ENCODE results near the gene ASPSCR1. TPM values are rescaled to one million over a fixed set of nuclear protein-coding genes. Genes with fewer than 3 reads are reported as not detected.
"Not testable (repeated sequence)": the region's sequence is repeated elsewhere in the genome, so short reads cannot be mapped to it uniquely, and the experiment has no call there.

Gene ASPSCR1
- total RNA-seq, 1 donor from 2014 or later = 25.4 TPM

- ATAC-seq (ENCODE audit: poor library complexity) = peak; percentile 28
- DNase-seq = peak; percentile 89
- intact Hi-C loops (cut with DNase I) = no loop called here
Observed at GRCh38 chr17:81939881-81940385, 37.5 kb upstream of the ASPSCR1 start.

DNA sequence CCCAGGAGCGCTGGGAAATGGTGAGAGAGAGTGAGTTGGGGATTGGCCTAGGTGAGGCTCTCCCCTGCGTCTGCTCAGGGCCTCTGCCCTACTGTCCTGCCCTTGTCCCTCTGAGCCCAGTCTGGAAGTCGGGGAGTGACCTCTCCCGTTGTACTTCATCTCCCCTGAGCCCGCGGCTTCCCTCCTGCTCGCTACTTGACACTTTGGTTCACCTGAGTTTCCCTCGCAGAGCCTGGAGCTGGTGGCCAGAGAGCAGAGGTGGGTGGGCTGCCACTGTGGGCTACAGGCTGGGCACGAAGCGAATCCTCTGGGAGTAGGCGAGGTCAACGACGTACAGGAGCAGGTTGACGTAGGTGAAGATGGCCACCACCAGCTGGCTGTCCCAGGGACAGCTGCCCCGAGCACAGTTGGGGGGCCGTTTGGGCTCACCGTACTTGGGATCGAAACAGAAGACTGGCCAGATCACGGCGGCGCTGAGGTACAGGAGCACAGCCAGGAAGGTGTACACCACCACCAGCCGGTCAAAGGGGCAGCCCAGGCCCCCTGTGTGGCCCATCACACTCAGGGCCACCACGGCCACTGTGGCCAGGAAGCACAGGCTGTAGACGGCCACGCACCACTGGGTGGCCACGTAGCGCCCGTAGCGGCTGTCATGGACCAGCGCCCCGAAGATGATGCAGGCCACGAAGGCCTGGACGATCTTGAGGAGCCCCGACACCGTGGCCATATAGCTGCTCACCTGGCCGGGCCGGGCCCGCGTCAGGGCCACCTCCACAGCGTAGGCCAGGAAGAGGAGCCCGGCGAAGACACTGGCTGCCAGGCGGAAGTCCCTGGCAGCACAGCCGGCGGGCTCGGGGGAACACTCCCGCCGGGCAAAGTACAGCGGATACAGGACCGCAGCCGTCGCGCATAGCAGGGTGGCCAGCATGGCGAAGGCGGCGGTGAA lies 36.6 kb upstream of the ASPSCR1 start:
- no peak for DNase-seq
- intact Hi-C loops (cut with DNase I) = no loop called here
- no peak for ATAC-seq (ENCODE audit: poor library complexity)

GRCh38 chr17:81941484-81942166 lies 35.8 kb upstream of the ASPSCR1 start:
- ATAC-seq (ENCODE audit: poor library complexity) (peak; percentile 56), DNase-seq (peak; percentile 70)
- intact Hi-C loops (cut with DNase I) = no loop called here

DNA sequence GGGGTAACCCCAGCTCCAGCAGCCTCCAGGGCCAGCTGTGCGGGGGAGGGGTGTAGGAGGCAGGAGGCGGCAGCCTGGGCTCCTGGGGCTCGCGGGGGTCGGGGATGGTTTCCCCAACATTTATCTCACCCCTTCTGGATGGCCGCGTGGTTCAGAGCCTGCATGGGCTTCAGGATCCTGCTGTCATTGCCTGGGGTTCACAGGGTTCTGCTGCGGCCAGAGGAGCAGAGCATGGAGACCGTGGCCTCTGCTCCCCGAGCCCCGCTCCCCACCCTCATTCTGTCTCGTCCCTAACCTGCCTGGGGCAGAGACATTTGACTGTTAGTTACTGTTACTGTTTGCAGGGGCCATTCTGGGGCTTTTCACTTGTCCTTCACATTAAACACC lies 35.3 kb upstream of the ASPSCR1 start:
- intact Hi-C loops (cut with DNase I) = no loop called here
- ATAC-seq (ENCODE audit: poor library complexity) = no peak
- DNase-seq = no peak

- ATAC-seq (ENCODE audit: poor library complexity) (no peak), DNase-seq (no peak)
- intact Hi-C loops (cut with DNase I) = no loop called here
Observed at GRCh38 chr17:81944858-81945257, 32.6 kb upstream of the ASPSCR1 start.

DNA sequence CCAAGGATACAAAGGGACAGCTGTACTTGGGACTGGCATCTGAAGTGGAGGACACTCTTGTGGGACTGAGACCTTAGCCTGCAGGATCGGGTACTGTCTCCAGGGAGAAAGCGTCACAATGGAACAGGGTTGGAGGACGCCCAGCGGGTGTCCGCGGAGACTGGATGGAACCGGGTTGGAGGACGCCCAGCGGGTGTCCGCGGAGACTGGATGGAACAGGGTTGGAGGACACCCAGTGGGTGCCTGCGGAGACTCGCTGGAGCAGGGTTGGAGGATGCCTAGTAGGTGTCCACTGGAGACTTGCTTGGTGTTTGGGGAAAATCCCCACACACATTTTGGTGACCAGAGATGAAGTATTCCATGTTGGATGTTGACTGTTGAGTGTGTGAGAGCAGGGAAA lies 30.2 kb upstream of the ASPSCR1 start, which contains the start of gene MYADML2:
TSS of gene MYADML2 (minus strand) at position 45 of the 400 bp plus-strand sequence. CDS start 5,492 bp downstream, outside the sequence.
- DNase-seq (no peak), ATAC-seq (ENCODE audit: poor library complexity) (no peak)
- intact Hi-C loops (cut with DNase I) = no loop called here

GRCh38 chr17:81948635-81949378 lies 28.6 kb upstream of the ASPSCR1 start:
- intact Hi-C loops (cut with DNase I) = no loop called here
- DNase-seq (no peak), ATAC-seq (ENCODE audit: poor library complexity) (no peak)

GRCh38 chr17:81950501-81950900 lies 26.9 kb upstream of the ASPSCR1 start:
- no peak for ATAC-seq (ENCODE audit: poor library complexity)
- DNase-seq = no peak
- intact Hi-C loops (cut with DNase I) = no loop called here

- ATAC-seq (ENCODE audit: poor library complexity) (no peak), DNase-seq (no peak)
- intact Hi-C loops (cut with DNase I) = no loop called here
Observed at GRCh38 chr17:81951785-81952684, 25.4 kb upstream of the ASPSCR1 start.

GRCh38 chr17:81952792-81953228 lies 24.6 kb upstream of the ASPSCR1 start:
- intact Hi-C loops (cut with DNase I) = no loop called here
- DNase-seq = no peak
- no peak for ATAC-seq (ENCODE audit: poor library complexity)

GRCh38 chr17:81953443-81953842 lies 24.0 kb upstream of the ASPSCR1 start:
- intact Hi-C loops (cut with DNase I); ATAC-seq (ENCODE audit: poor library complexity); DNase-seq: not testable (repeated sequence)

DNA sequence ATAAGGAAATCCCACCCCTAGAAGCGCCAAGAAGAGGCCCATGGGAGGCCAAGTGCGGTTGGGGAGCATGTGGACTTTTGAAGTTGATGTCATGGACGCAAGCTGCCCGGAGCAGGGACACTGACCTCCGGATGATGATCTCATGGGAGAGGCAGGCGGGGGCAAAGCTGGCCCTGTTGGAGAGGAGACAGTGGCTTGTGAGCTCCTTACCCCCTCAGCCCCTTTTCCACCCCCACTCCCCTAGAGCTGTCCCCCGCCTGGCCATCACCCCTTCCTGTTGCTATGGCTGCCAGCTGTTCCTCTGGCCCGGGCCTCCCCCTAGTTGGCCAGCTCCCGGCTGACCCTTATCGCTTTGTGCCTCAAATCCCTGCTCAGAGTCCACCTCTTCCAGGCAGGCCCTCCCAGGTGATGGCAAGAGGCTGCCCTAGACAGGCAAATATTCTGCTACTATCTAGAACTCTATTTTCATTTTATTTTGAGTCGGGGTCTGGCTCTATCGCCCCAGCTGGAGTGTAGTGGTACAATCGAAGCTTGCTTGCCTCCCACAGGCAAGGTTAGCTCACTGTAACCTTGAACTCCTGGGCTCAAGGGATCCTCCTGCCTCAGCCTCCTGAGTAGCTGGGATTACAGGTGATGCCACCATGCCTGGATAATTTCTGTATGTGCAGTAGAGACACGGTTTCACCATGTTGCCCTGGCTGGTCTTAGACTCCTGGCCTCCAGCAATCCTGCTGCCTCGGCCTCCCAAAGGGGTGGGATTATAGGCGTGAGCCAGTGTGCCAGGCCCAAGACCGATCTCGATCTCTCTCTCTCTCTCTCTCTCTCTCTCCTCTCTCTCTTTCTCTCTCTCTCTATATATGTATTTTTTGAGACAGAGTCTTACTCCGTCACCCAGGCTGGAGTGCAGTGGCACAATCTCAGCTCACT lies 23.0 kb upstream of the ASPSCR1 start:
- no peak for DNase-seq
- ATAC-seq (ENCODE audit: poor library complexity) = no peak
- intact Hi-C loops (cut with DNase I) = no loop called here

GRCh38 chr17:81955058-81955681 lies 22.3 kb upstream of the ASPSCR1 start:
- DNase-seq (no peak), ATAC-seq (ENCODE audit: poor library complexity) (no peak)
- intact Hi-C loops (cut with DNase I) = no loop called here

- ATAC-seq (ENCODE audit: poor library complexity) = no peak
- intact Hi-C loops (cut with DNase I) = no loop called here
- no peak for DNase-seq
Observed at GRCh38 chr17:81955756-81956544, 21.5 kb upstream of the ASPSCR1 start.

DNA sequence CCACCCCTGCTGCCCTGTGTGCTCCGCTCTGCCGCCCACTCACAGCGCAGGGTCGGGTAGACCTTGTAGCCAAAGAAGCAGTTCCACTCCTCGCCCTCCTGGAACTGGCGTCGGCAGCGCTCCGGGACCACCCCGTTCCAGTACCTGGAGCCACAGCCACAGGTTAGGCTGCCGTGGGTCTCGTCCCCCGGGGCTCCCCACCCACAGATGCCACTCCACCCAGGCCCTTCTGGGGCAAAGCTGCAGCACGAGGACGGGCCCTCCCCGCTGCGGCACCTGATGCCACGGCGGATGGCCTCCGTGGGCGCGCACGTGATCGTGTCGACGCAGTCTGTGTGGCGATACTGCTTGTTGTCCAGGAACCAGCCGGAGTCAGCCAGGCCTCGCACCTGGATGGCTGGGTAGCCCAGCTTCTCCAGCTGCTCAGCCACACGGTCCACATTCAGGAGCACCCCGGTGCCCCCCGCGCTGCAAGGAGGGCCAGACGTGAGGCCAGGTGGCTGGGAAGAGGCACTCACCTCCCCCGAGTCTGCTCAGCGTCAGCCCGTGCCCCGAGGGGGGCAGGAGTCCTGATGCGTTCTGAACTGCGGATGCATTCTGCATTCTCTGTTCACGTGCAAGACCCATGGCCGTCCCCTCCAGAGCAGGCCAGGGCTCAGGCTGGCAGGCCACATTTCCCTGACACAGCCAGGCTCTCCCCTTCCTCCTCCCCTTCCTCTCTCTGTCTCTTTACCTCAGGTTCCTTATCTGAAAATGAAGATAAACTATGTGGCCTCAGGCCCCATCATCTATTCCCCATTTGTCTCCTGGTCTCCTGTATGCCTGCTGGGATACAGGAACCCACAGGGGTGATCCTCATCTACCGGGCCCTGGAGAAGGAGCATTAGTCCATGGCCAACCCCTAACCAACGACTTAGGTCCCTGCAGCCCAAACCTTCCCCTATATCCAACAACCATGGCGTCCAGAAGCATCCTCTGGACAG lies 20.5 kb upstream of the ASPSCR1 start:
- DNase-seq = no peak
- no peak for ATAC-seq (ENCODE audit: poor library complexity)
- intact Hi-C loops (cut with DNase I) = no loop called here
